Dendritic cell treated with granulocyte-macrophage colony-stimulating factor and Interleukin-4, amounts not matched to agents 40 ng/mL and 50 ng/mL, for 4 days (primary cell): ENCODE measurements around the gene HAUS8.
"Not testable (repeated sequence)": the region's sequence is repeated elsewhere in the genome, so short reads cannot be mapped to it uniquely, and the experiment has no call there.

Experiments
- H3K27ac Mint-ChIP-seq: one replicate; pipeline ENCODE4 v1.8.0; 2022; ENCODE audit warnings: mild to moderate bottlenecking, mixed read lengths
- H3K27me3 Mint-ChIP-seq: one replicate; pipeline ENCODE4 v1.8.0; 2022; ENCODE audit warnings: mild to moderate bottlenecking, mixed read lengths
- H3K36me3 Mint-ChIP-seq: one replicate; pipeline ENCODE4 v1.8.0; 2022; ENCODE audit warnings: low read depth, mixed read lengths
- H3K4me1 Mint-ChIP-seq: one replicate; pipeline ENCODE4 v1.8.0; 2022; ENCODE audit warnings: low read depth, mixed read lengths
- H3K4me3 Mint-ChIP-seq: one replicate; pipeline ENCODE4 v1.8.0; 2022; ENCODE audit warnings: mild to moderate bottlenecking, moderate library complexity, mixed read lengths
- H3K9me3 Mint-ChIP-seq: one replicate; pipeline ENCODE4 v1.8.0; 2022; ENCODE audit warnings: mixed read lengths
- intact Hi-C: fragments of 100-400 bp; cut with micrococcal nuclease; formaldehyde crosslinking; loops from one replicate; pipeline ENCODE4 v1.15.0; 2022

HAUS8 gene

DNA sequence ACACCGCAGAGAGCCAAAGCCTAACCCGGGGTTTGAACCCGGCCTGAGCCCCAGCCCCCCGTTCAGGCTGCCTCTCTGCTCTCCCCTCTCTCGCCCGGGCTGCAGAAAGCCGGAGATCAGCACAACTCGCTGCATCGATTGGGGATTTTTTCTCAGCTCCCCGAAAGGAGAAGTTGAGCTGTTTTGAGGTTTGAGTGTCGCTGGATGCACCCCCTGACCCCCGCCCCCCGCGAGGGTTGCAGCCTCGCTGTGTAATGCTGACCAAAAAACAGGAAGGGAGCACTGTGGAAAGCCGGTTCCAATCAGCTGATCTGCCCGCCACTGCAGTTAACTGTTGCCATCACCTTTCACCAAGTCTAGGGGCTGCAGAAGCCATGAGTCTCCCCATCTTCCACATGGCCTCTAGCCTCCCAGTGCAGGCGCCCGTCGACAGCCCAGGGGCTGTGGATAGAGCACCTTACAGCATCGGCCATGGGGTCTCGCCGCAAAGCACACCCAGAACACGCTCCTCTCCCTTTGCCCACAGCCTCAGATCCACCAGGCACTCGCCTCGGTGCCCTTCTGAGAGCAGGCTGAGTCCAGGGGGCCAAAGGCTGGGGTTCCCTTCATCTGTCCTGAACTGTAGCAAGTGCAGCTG, 34.8 kb upstream of the HAUS8 start:
- H3K36me3 Mint-ChIP-seq, result peaks cover 94% of the 10 kb centered on the region
- H3K27ac Mint-ChIP-seq, result peak overlapping the region; percentile 90
- intact Hi-C loops, result loop anchor here (2.0 to 5.0 kb wide), 2 partner anchors 15 to 33 kb away; partner anchors contain the start of genes HAUS8 and MYO9B
- no peaks in the 10 kb centered on the region for H3K27me3 Mint-ChIP-seq
- peak overlapping the region; percentile 76 for H3K4me3 Mint-ChIP-seq
- H3K9me3 Mint-ChIP-seq, result no peaks in the 10 kb centered on the region
- peaks cover 90% of the 10 kb centered on the region for H3K4me1 Mint-ChIP-seq

DNA sequence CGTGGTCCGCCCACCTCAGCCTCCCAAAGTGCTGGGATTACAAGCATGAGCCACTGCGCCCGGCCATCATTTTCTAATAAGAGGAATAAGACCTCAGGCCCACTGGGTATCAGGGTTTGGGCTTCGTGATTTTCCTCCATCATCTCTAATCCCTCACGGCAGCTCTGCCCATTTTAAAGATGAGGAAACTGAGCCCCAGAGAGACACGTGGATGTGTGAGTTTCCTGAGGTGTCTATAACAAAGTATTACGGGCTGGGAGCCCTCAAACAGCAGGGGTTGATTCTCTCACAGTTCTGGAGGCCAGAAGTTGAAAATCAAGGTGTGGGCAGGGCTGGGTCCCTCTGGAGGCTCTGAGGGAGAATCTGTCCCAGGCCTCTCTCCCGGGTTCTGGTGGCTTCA, 34.0 kb upstream of the HAUS8 start:
- H3K9me3 Mint-ChIP-seq, result no peaks in the 10 kb centered on the region
- peaks cover 92% of the 10 kb centered on the region for H3K36me3 Mint-ChIP-seq
- peak overlapping the region; percentile 90 for H3K27ac Mint-ChIP-seq
- H3K4me3 Mint-ChIP-seq, result peak overlapping the region; percentile 76
- H3K4me1 Mint-ChIP-seq, result peaks cover 91% of the 10 kb centered on the region
- intact Hi-C loops, result no loop called here
- no peaks in the 10 kb centered on the region for H3K27me3 Mint-ChIP-seq

DNA sequence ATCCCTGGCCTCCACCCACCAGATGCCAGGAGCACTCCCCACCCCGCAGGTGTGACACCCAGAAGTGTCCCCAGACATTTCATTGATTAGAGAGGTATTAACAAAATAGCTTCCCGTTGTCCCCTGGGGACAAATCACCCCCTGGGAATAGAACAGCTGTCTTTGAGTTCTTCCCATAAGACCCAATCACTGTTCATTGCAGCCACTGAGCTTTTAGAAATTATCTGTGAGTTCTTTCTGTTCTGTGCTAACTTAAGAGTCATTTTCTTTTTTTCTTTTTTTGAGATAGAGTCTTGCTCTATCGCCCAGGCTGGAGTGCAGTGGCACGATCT, 33.2 kb upstream of the HAUS8 start:
- H3K4me3 Mint-ChIP-seq, result no peak overlapping the region
- intact Hi-C loops, result no loop called here
- peaks cover 1% of the 10 kb centered on the region for H3K9me3 Mint-ChIP-seq
- H3K27ac Mint-ChIP-seq, result peak overlapping the region; percentile 78
- peaks cover 91% of the 10 kb centered on the region for H3K4me1 Mint-ChIP-seq
- H3K27me3 Mint-ChIP-seq, result no peaks in the 10 kb centered on the region
- peaks cover 92% of the 10 kb centered on the region for H3K36me3 Mint-ChIP-seq

- Mint-ChIP-seq H3K36me3 (peaks cover 92% of the 10 kb centered on the region), H3K9me3 (peaks cover 7% of the 10 kb centered on the region), H3K4me3 (peak overlapping the region; percentile 57), H3K27me3 (no peaks in the 10 kb centered on the region), H3K4me1 (peaks cover 91% of the 10 kb centered on the region), H3K27ac (peak overlapping the region; percentile 78)
- intact Hi-C loops, result no loop called here
These were observed 32.5 kb upstream of the HAUS8 start for GRCh38 chr19:17107546-17108452.

DNA sequence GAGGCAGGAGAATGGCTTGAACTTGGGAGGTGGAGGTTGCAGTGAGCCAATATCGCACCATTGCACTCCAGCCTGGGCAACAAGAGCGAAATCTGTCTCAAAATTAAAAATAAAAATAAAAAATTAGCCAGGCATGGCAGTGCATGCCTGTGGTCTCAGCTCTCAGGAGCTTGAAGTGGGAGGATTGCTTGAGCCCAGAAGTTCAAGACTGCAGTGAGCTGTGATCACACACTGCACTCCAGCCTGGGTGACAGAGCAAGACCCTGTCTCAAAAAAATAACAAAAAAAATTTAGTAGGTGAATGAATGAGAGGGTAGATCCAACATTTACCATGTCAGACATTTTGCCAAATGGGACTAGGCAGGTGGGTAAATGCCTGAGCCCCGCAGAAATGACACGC, 31.7 kb upstream of the HAUS8 start:
- H3K27me3 Mint-ChIP-seq, H3K4me3 Mint-ChIP-seq, intact Hi-C loops: not testable (repeated sequence)
- Mint-ChIP-seq H3K9me3 (peaks cover 16% of the 10 kb centered on the region), H3K27ac (peak overlapping the region; percentile 78), H3K36me3 (peaks cover 92% of the 10 kb centered on the region), H3K4me1 (peaks cover 91% of the 10 kb centered on the region)

DNA sequence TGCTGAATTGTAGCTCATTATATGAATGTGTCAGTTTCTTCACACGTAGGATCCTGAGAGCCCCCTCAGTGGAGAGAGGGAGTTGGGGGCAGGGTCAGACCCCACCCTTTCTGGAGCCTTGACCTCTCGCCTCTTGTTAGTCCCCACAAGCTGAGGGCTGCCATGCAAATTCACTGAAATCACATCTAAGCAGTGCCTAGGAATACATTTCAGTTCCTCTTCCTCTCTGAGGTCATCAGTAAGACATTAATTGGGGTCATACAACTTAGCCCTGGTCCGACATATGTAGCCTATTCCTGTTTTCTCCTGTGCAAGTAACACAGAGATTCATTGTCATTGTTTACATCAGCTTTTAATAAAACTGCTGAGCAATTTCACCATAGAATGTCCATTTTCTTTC, 30.3 kb upstream of the HAUS8 start:
- Mint-ChIP-seq H3K27ac (peak overlapping the region; percentile 87), H3K4me3 (peak overlapping the region; percentile 17), H3K36me3 (peaks cover 92% of the 10 kb centered on the region), H3K27me3 (no peaks in the 10 kb centered on the region), H3K9me3 (peaks cover 16% of the 10 kb centered on the region), H3K4me1 (peaks cover 87% of the 10 kb centered on the region)
- intact Hi-C loops, result no loop called here

DNA sequence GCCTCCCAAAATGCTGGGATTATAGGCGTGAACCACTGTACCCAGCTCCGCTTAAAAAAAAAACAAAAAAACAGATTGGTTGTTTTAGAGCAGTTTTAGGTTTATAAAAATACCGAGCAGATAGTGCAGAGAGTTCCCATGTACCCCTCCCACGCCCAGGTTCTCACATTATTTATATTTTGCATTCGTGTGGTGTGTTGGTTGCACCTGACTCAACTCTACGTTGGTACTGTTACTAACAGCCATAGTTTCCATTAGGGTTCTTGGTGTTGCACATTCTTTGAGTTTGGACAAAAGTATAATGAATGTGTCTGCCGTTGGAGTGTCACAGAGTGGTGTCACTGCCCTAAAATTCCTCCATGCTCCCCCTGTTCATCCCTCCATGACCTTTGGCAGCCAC, 29.4 kb upstream of the HAUS8 start:
- Mint-ChIP-seq H3K27me3 (no peaks in the 10 kb centered on the region), H3K9me3 (peaks cover 16% of the 10 kb centered on the region), H3K27ac (peak overlapping the region; percentile 87), H3K4me3 (no peak overlapping the region), H3K4me1 (peaks cover 82% of the 10 kb centered on the region), H3K36me3 (peaks cover 87% of the 10 kb centered on the region)
- intact Hi-C loops, result no loop called here

- Mint-ChIP-seq H3K4me3 (no peak overlapping the region), H3K27ac (no peak overlapping the region), H3K4me1 (peaks cover 80% of the 10 kb centered on the region), H3K36me3 (peaks cover 92% of the 10 kb centered on the region), H3K27me3 (no peaks in the 10 kb centered on the region), H3K9me3 (peaks cover 16% of the 10 kb centered on the region)
- intact Hi-C loops, result no loop called here
These were observed 27.9 kb upstream of the HAUS8 start for GRCh38 chr19:17103177-17103576.

- H3K36me3 Mint-ChIP-seq, result peaks cover 87% of the 10 kb centered on the region
- no peaks in the 10 kb centered on the region for H3K27me3 Mint-ChIP-seq
- no peak overlapping the region for H3K4me3 Mint-ChIP-seq
- intact Hi-C loops, result no loop called here
- H3K4me1 Mint-ChIP-seq, result peaks cover 79% of the 10 kb centered on the region
- H3K9me3 Mint-ChIP-seq, result peaks cover 16% of the 10 kb centered on the region
- H3K27ac Mint-ChIP-seq, result no peak overlapping the region
These were observed 26.7 kb upstream of the HAUS8 start for GRCh38 chr19:17101686-17102628.

GRCh38 chr19:17098326-17098725, 23.1 kb upstream of the HAUS8 start:
- intact Hi-C loops, result no loop called here
- Mint-ChIP-seq H3K36me3 (peaks cover 85% of the 10 kb centered on the region), H3K9me3 (peaks cover 14% of the 10 kb centered on the region)

GRCh38 chr19:17097593-17098126, 22.4 kb upstream of the HAUS8 start:
- H3K36me3 Mint-ChIP-seq, result peaks cover 81% of the 10 kb centered on the region
- peaks cover 80% of the 10 kb centered on the region for H3K4me1 Mint-ChIP-seq

More at GRCh38 chr19:17098326-17098725, 23.1 kb upstream of the HAUS8 start:
- Mint-ChIP-seq H3K4me1 (peaks cover 84% of the 10 kb centered on the region), H3K27me3 (no peaks in the 10 kb centered on the region), H3K4me3 (no peak overlapping the region), H3K27ac (peak overlapping the region; percentile 18)

DNA sequence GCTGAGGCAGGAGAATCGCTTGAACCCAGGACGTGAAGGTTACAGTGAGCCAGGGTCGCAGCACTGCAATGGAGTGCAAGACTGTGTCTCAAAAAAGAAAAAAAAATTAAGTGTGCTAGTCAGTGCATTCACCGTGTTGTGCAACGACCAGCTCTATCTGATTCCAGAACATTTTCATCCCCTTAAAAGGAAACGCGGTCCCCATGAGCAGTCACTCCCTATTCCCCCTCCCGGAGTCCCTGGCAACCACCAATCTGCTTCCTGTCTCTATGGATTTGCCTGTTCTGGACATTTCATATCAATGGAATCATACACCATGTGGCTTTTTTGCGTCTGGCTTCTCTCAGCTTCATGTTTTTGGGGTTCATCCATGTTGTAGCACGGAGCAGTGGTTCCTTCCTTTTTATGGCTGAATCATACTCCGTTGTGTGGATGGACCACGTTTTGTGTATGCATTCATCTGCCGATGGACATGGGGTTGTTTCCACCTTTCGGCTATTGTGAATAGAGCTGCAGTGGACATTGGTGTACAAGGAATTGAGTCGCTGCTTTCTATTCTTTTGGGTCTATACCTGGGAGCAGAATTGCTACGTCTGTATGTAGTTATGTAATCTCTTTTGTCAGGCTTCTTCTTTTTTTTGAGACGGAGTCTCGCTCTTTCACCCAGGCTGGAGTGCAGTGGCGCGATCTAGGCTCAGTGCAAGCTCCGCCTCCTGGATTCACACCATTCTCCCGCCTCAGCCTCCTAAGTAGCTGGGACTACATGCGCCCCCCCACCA, 20.1 kb upstream of the HAUS8 start:
- no peak overlapping the region for H3K4me3 Mint-ChIP-seq

More at GRCh38 chr19:17097593-17098126, 22.4 kb upstream of the HAUS8 start:
- H3K27ac Mint-ChIP-seq, result peak overlapping the region; percentile 65
- no peak overlapping the region for H3K4me3 Mint-ChIP-seq
- peaks cover 7% of the 10 kb centered on the region for H3K9me3 Mint-ChIP-seq
- intact Hi-C loops, result no loop called here
- no peaks in the 10 kb centered on the region for H3K27me3 Mint-ChIP-seq

DNA sequence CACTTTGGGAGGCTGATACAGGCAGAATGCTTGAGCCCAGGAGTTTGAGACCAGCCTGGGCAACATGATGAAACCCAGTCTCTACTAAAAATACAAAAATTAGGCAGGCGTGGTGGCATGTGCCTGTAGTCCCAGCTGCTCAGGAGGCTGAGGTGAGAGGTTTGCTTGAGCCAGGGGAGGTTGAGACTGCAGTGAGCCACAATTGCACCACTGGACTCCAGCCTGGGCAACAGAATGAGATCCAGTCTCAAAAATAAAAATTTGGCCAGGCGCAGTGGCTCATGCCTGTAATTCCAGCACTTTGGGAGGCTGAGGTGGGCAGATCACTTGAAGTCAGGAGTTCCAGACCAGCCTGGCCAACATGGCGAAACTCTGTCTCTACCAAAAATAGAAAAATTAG, 19.4 kb upstream of the HAUS8 start:
- H3K27ac Mint-ChIP-seq, intact Hi-C loops, H3K27me3 Mint-ChIP-seq, H3K9me3 Mint-ChIP-seq, H3K4me3 Mint-ChIP-seq: not testable (repeated sequence)
- Mint-ChIP-seq H3K4me1 (peaks cover 86% of the 10 kb centered on the region), H3K36me3 (peaks cover 67% of the 10 kb centered on the region)

More for the DNA sequence above, 20.1 kb upstream of the HAUS8 start:
- intact Hi-C loops, result no loop called here
- peaks cover 65% of the 10 kb centered on the region for H3K36me3 Mint-ChIP-seq
- peak overlapping the region; percentile 13 for H3K27ac Mint-ChIP-seq
- H3K27me3 Mint-ChIP-seq, result no peaks in the 10 kb centered on the region
- no peaks in the 10 kb centered on the region for H3K9me3 Mint-ChIP-seq
- H3K4me1 Mint-ChIP-seq, result peaks cover 81% of the 10 kb centered on the region
